Epithelial cell of esophagus (primary cell): ENCODE results near the gene AP2A1.

Source experiments
- DNase-seq: peaks from one replicate; pipeline ENCODE4 v3.0.0; 2010; ENCODE audit warnings: low read depth
- H3K4me3 ChIP-seq: 2 replicates; pipeline ENCODE4 v1.5.1; 2011; ENCODE audit warnings: mild to moderate bottlenecking, low read length, control low read depth
- CTCF ChIP-seq: IDR thresholded peaks from 2 replicates; pipeline ENCODE4 v1.5.1; 2011; ENCODE audit warnings: low read depth, mild to moderate bottlenecking, low read length, control low read depth, inconsistent platforms; ENCODE audit not compliant: insufficient read depth; ENCODE audit errors: missing control alignments

AP2A1 gene

GRCh38 chr19:49845414-49845813 lies 78.6 kb downstream of the AP2A1 start:
- DNase-seq = no peak
- TF ChIP-seq CTCF = no peak
- H3K4me3 ChIP-seq = no peak overlapping the region

- DNase-seq = no peak
- H3K4me3 ChIP-seq = no peak overlapping the region
- TF ChIP-seq CTCF = no peak
Observed at GRCh38 chr19:49846408-49846807, 79.6 kb downstream of the AP2A1 start.

- peak; percentile 88 for DNase-seq
- TF ChIP-seq CTCF = no peak
- H3K4me3 ChIP-seq = no peak overlapping the region
Observed at GRCh38 chr19:49847731-49848696, 81.2 kb downstream of the AP2A1 start.

GRCh38 chr19:49848938-49849337 lies 82.1 kb downstream of the AP2A1 start:
- H3K4me3 ChIP-seq = no peak overlapping the region
- no peak for DNase-seq
- TF ChIP-seq CTCF = no peak

- no peak for DNase-seq
- TF ChIP-seq CTCF = no peak
- H3K4me3 ChIP-seq = peak overlapping the region; percentile 91
Observed at GRCh38 chr19:49849433-49850220, 82.8 kb downstream of the AP2A1 start.

GRCh38 chr19:49850221-49850486 lies 83.4 kb downstream of the AP2A1 start:
- no peak for DNase-seq
- peak overlapping the region; percentile 91 for H3K4me3 ChIP-seq
- TF ChIP-seq CTCF = no peak
